Lower leg skin (tissue), 3 donors: ENCODE measurements around the gene MKLN1.

ENCODE experiments used
- CTCF ChIP-seq, 3 donors: fragments of 450-650 bp; IDR thresholded peaks; one replicate each; pipeline ENCODE4 v1.5.1; 2016; ENCODE audit warnings: antibody characterized with exemption in 3 of 3, mild to moderate bottlenecking in 3 of 3, moderate library complexity in 2 of 3
- POLR2A ChIP-seq, 2 donors: fragments of 450-650 bp; IDR thresholded peaks; one replicate each; pipeline ENCODE4 v1.6.1; 2016 to 2017; ENCODE audit warnings: antibody characterized with exemption in 2 of 2, mild to moderate bottlenecking in 1 of 2, moderate library complexity in 1 of 2

GRCh38 chr7:131482800-131483199, 155.1 kb downstream of the MKLN1 start:
- TF ChIP-seq CTCF (IDR thresholded peaks at IDR 0.05) (no peak), POLR2A (IDR thresholded peaks at IDR 0.05) (no peak)
